H7 (cell line): ENCODE measurements around the gene MLX. TPM values are rescaled to one million over a fixed set of nuclear protein-coding genes. Genes with fewer than 3 reads are reported as not detected.

Experiments used
- DNase-seq: peaks from one replicate; pipeline ENCODE4 v3.0.0; 2012
- H3K27me3 ChIP-seq: 2 replicates; pipeline ENCODE4 v1.6.0; 2011; ENCODE audit warnings: mild to moderate bottlenecking, low read length; ENCODE audit not compliant: control insufficient read depth, insufficient read depth
- H3K36me3 ChIP-seq: replicated peaks from 2 replicates; pipeline ENCODE4 v1.5.1; 2011; ENCODE audit warnings: low read length; ENCODE audit not compliant: control insufficient read depth, insufficient read depth
- H3K4me3 ChIP-seq: 2 replicates; pipeline ENCODE4 v1.5.1; 2011; ENCODE audit warnings: low read depth, mild to moderate bottlenecking, control low read depth, low read length, moderate library complexity; ENCODE audit not compliant: insufficient read depth
- total RNA-seq: library from RNA; depleted of rRNA; stranded (reverse); fragments of >200 nt; shearing (Covaris generic); gene quantifications from 2 replicates; pipeline ENCODE4 v1.2.3, GENCODE V29; 2014; rRNA removed

Gene MLX, protein sequence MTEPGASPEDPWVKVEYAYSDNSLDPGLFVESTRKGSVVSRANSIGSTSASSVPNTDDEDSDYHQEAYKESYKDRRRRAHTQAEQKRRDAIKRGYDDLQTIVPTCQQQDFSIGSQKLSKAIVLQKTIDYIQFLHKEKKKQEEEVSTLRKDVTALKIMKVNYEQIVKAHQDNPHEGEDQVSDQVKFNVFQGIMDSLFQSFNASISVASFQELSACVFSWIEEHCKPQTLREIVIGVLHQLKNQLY
- 29.4 and 35.0 TPM in 2 replicates for total RNA-seq

DNA sequence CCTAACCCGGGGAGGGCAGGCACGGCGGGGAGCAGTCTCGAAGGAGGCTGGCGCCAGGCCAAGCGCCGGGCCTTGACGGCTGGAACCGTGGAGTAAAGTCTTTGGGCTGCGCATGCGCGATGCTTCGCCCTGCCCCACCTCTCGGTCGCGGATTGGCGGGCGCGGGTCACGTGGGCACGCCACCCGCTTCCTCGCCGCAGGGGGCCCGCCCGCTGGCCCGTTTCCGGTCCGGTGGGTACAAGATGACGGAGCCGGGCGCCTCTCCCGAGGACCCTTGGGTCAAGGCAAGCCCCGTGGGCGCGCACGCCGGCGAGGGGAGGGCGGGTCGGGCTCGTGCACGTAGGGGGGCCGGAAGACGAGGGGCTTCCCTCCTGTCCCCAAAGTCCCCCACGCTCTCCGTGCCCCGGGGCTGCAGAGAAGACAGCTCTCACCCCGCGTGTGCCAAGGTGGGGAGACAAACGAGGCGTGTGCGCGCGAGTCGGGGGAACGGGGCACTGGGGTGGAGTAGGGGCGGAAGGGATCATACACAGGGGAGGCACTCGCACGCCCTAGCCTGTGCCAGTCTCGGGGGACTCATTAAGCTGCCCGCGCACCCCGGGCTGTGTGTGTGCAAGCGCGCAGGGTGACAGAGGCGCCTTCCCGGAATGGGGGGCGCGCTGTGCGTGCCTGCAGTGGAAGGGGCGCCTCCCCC is at the start of gene MLX:
Gene MLX (plus strand): TSS at position 218 of the 691 bp plus-strand sequence. CDS start 25 bp downstream, at position 243.
- Histone ChIP-seq H3K4me3 (peak within 1 kb of the TSS; percentile 88), H3K27me3 (no peaks in the 10 kb centered on the region), H3K36me3 (peaks cover 41% of the 10 kb centered on the region)
- peak; percentile 100 for DNase-seq

DNA sequence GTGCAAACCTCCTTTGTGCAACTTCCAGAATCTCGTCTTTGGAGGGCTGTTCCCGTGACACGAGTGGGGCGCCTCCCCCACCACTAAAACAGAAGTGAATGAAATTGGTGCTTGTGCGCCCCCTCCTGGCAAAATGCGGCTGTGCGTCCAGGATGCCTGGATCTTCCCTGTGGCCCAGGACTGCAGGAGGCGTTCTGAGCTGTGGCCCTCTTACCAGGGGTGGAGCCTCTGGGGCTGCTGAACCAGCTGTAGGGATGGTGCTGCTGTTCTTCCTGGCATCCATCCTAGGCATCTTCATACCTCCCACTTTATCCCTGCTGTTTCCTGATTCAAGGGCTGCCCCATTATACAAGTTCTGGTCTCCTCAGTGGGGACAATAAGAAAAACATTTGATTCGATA is 49.4 kb upstream of the MLX start:
- peaks cover 1% of the 10 kb centered on the region for H3K36me3 ChIP-seq
- H3K27me3 ChIP-seq, result no peaks in the 10 kb centered on the region
- peak; percentile 93 for DNase-seq
- no peak overlapping the region for H3K4me3 ChIP-seq

DNA sequence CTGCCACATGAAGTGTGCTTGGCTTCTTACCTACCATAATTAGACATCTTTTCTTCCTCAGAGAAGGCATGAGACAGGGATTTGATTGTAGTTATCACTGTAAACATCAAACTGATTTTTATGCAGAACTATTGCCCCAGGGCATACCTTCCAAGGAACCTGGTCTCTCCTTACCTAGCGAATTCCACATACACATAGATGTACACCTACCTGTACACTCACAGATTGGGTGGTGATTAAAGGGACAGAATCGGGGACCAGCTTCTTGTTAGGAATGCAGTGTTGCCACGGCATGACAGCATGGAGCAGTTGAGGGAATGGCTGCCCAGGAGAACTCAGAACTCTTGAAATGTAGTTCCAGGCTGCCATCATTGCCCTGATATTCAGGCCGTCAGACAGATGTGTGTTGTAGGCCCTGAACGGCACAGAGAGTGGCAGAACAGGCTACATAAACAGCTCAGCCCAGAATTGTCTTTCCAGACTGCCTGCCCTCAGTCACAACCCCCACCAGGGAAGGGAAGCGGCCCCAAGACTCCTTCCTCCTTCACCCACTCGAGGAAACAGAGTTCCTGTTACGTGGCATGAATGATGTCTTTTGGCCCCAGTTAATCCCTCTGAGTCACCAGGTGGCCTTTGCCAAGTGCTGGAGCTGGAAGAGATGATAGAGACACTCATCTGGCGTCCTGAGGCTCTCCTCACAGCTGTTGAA is 48.7 kb upstream of the MLX start:
- Histone ChIP-seq H3K36me3 (peaks cover 1% of the 10 kb centered on the region), H3K27me3 (no peaks in the 10 kb centered on the region), H3K4me3 (no peak overlapping the region)
- DNase-seq, result peak; percentile 10

DNA sequence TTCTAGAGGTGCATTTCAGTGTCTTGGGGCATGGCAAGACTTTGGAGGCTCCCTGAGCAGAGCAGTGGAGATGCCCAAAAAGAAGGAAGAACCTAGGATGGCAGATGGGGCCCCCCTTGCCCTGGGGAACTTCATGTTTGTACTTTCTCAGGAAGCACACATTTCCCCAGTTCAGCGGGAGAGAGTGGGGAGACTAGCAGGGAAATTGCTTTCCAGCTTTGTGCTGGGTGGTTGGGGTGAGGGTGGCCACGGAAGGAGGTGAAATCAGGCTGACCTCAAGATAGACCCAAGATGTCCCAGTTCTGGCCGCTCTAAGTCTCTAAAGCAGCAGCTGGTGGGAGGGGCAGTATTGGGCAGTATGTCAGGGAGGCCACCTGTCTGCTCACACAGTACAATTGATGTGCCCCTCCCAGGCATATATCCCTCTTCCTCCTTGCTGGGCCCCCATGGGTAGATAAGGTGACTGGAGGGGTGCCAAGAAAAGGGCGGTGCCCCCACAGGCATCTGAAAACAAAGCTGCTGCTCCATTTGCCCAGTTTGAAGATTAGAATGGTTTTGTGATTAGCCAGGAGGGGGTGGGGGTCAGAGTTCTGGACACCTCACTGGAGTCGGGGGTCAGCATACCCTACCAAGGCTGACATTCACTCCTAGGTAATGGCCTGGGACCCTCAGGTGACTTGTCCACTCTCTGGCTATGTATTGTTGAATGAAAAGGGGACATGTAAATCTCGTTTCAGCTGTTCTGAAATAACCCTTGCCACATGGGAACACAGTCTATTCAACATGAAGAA is 48.0 kb upstream of the MLX start:
- DNase-seq, result no peak
- H3K36me3 ChIP-seq, result peaks cover 1% of the 10 kb centered on the region
- H3K27me3 ChIP-seq, result no peaks in the 10 kb centered on the region
- no peak overlapping the region for H3K4me3 ChIP-seq

DNA sequence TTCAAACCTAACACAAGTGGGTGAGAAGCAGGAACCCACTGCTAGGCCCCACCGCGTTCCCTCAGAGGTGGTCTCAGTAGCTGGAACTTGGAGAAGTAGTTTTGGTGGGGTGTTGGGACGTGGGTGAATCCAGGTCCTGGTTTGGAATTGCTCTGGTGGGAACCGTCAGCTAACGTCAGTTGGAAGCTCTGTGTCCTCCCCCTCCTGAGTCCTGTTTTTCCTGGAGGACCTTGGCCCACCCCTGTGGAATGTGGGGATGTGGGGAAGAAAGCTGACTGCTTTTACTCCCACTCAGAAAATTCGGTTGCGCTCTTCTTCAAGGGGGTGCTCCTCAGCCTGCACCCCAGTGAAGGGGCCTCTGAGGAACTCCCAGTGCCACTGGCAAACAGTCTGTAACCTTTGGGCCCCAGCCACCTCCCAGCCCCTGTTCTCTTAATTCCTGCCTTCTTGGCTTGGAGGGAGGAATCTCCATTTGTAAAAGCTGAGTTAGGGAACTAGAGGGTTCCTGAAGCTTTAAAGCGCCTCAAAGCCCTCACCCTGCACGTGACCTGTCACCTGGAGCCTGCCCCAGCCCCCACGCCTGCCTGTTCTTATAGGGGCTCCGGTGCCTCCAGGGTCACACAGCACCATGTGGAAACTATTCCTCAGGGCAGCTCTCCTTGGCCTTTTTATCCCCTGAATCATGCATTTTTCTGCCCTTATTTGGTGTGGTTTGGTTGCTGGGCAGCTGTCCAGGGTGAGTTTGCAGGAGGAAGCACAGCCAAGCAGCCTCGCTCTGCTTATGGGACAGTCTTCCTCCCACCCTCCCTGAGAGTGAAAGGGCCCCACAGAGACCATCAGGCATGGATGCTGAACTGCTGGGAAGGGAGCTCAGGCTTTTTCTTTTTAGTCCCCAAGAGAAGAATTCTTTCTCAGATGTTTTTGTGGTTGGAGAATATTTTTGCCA is 47.1 kb upstream of the MLX start:
- Histone ChIP-seq H3K27me3 (no peaks in the 10 kb centered on the region), H3K36me3 (peaks cover 1% of the 10 kb centered on the region; the same call in 1 of the 2 replicates), H3K4me3 (no peak overlapping the region)
- peak; percentile 81 for DNase-seq

DNA sequence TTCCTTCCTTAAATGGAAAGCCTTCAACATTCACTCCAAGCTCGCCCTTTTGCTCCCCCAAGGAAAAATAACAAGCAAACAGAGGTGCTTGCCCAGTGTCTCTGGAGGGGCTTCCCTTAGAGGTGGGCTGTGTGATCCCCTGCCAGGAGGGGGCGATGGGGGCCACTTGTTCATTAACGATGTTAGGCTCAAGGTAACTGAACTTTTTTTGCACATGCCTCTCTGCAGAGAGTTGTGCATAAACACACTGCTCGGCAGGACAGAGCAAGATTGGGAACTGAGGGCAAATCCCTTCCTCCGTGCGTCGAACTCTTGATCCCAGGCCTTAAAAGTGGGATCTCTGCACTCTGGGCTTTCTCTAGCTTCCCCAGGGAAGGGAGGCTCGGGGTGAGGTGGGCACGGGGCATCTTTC is 46.4 kb upstream of the MLX start:
- Histone ChIP-seq H3K36me3 (peaks cover 1% of the 10 kb centered on the region; the same call in 1 of the 2 replicates), H3K27me3 (no peaks in the 10 kb centered on the region), H3K4me3 (no peak overlapping the region)
- DNase-seq, result no peak

DNA sequence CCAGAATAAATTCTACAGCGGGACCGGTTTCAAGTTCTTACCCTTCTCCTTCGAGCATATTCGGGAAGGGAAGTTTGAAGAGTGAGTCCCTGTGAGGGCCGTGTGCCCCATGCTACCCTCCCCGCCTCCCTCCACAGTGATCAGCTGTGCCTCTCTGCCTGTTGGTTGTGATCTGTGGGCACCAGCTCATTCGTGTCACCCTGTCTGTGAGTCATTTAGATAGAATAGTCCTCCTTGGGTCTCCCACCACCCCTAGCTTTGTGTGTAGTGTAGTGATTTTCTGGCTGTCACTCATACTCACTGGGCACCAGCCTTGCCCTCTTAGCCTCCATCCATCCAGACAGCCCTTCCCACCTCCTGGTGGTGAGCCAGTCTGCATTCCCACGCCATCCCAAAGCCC is 45.9 kb upstream of the MLX start:
- Histone ChIP-seq H3K27me3 (no peaks in the 10 kb centered on the region), H3K36me3 (peaks cover 1% of the 10 kb centered on the region; the same call in 1 of the 2 replicates), H3K4me3 (no peak overlapping the region)
- no peak for DNase-seq

DNA sequence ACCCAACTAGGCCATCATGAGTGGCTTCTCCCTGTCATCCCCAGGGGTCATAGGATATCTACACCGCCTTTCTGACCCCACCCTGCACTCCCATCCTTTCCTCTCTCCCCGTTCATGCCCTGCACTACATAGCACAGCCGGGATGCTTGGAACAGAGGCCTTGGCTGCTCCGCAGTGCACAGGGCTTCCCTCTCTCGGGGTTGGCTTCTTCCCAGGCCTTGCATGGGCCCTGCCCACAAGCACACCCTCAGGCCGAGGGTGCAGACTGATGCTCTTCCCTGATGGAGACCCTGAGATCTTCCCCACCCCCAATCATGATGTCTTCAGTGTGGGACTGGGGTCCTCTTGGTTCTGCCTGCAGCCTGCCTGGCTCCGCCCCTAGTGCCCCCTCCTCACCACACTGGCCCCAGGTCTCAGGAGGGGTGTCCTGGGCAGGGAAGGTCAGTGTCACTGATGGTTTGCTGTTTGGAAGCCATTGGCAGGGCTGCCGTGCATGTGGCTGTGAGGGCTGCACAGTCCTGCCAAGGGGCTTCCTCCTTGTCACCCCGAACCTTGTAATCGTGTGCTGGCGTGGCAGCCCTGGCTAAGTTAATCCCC is 45.1 kb upstream of the MLX start:
- Histone ChIP-seq H3K4me3 (no peak overlapping the region), H3K36me3 (peaks cover 1% of the 10 kb centered on the region; the same call in 1 of the 2 replicates), H3K27me3 (no peaks in the 10 kb centered on the region)
- no peak for DNase-seq

DNA sequence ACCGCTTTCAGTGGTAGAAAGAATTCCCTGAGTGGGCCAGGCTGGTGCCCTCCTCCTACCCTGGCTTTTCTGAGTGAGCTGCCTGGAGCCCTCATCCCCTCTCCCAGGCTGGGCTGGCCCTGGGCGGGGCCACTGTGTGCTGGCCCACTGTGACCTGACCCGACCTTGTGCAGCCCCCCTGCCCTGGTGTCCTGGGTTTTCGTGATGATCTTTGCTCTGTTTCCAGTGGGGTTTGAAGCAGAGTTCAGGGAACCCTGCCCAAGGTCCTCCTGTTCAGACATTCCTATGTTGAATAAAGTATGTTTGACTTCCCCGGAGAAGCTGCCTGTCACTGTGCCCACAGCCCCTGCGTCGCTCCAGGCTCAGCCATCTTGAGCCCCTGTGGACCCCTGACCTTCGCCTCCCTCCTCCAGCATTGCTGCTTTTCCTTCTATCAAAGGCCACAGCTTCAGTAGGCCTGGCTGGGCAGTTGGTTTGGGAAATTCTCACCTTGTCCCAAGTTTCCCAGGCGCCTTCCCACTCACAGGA is 44.6 kb upstream of the MLX start:
- Histone ChIP-seq H3K4me3 (no peak overlapping the region), H3K27me3 (no peaks in the 10 kb centered on the region), H3K36me3 (peaks cover 1% of the 10 kb centered on the region; the same call in 1 of the 2 replicates)
- no peak for DNase-seq

DNA sequence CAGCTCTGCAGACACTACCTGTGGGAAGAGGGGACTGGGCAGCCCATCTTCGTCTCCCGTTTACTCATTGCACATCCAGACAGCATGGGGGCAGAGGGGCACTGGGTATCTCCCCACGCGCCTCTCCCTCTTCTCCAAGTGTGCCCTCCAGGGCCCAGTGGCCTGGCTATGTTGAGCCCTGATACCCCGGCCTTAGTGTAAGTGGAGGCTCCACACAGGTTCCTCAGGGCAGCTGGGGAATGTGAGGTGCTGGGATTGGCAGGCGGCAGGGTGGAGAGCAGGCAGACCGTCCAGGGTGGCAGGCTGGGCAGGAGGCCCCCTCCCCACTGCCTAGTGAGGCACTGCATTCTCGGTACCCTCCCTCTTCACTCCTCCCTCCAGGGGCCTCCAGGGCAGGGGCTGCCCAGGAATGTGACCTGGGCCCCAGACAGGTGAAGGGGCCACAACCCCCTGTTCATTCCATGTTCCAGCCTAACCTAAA is 44.1 kb upstream of the MLX start:
- Histone ChIP-seq H3K4me3 (no peak overlapping the region), H3K36me3 (peaks cover 1% of the 10 kb centered on the region; the same call in 1 of the 2 replicates), H3K27me3 (no peaks in the 10 kb centered on the region)
- DNase-seq, result no peak

DNA sequence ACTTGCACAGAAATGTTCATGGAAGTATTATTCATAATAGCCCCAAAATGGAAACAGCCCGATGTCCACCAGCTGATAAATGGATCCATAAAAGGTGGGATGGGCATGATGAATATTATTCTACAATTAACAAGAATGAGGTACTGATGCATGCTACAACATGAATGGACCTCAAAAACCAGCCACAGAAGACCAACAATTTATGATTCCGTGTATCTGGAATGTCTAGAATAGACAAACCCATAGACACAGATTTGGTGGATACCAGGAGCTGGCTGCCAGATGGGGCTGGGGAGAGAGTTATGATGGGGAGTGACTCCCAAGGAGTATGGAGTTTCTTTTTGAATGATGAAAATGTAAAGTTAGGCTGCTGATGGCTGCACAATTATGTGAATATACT is 41.7 kb upstream of the MLX start:
- H3K36me3 ChIP-seq, result peaks cover 1% of the 10 kb centered on the region; the same call in 1 of the 2 replicates
- no peak overlapping the region for H3K4me3 ChIP-seq
- DNase-seq, result no peak
- H3K27me3 ChIP-seq, result no peaks in the 10 kb centered on the region; the same call in 1 of the 2 replicates

DNA sequence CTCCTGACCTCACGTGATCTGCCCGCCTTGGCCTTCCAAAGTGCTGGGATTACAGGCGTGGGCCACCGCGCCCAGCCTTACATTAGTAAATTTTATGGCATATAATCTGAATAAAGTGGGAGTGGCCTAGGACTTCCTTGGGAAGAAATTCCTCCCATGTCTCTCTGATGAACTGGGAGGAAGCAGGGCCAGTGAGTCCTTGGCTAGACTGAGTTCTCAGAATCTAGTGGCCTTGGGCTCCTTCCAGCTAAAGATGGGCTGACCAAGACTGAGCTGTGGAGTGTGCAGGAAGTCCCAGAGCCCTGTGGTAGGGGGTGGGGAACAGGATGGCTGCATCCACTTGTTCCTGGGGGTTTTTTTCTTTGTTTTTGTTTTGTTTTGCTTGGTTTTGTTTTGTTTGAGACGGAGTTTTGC is 40.9 kb upstream of the MLX start:
- Histone ChIP-seq H3K27me3 (peaks cover 1% of the 10 kb centered on the region), H3K4me3 (no peak overlapping the region), H3K36me3 (peaks cover 1% of the 10 kb centered on the region; the same call in 1 of the 2 replicates)
- DNase-seq, result no peak

DNA sequence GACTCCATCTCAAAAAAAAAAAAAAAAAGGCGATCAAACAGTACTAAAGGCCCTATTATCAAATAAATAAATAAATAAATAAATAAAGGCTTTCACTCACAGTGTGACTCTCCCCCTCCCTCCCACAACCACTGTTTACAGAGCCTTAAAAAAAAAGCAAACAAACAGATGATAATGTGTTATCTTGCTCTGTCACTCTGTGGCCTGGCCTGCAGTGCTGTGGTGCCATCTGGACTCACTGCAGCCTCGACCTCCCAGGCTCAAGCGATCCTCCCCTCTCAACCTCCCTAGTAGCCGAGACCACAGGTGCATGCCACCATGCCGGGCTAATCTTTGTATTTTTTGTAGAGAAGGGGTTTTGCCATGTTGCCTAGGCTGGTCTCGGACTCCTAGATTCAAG is 39.0 kb upstream of the MLX start:
- H3K4me3 ChIP-seq, result no peak overlapping the region
- H3K36me3 ChIP-seq, result no peaks in the 10 kb centered on the region
- peaks cover 9% of the 10 kb centered on the region for H3K27me3 ChIP-seq
- no peak for DNase-seq
